Hepatocyte (in vitro differentiated cells): ENCODE data around the gene DHX9.

Experiments used
- CTCF ChIP-seq: fragments of 200-600 bp; sonication (generic); IDR thresholded peaks from 2 replicates; pipeline ENCODE4 v1.5.1; 2016; ENCODE audit warnings: antibody characterized with exemption, mild to moderate bottlenecking; ENCODE audit not compliant: poor library complexity
- EZH2 ChIP-seq: fragments of 200-600 bp; sonication (generic); IDR thresholded peaks from 2 replicates; pipeline ENCODE4 v1.6.1; 2016; ENCODE audit warnings: antibody characterized with exemption, mild to moderate bottlenecking, borderline replicate concordance
- EZH2phosphoT487 ChIP-seq: fragments of 200-600 bp; sonication (generic); IDR thresholded peaks from one replicate; pipeline ENCODE4 v1.6.1; 2018; ENCODE audit warnings: antibody characterized with exemption, mild to moderate bottlenecking, low read depth, moderate library complexity; ENCODE audit not compliant: unreplicated experiment, severe bottlenecking

- no peak for TF ChIP-seq EZH2
- no peak for TF ChIP-seq EZH2phosphoT487
- TF ChIP-seq CTCF = no peak
These were observed 21.5 kb downstream of the DHX9 start for GRCh38 chr1:182860658-182861057.
